BLaER1 (cell line): ENCODE measurements around the gene DOK3.
A peak's percentile ranks its signal among the peaks of the same experiment; 100 is the strongest.

Experiments used
- H3K27ac ChIP-seq: shearing (Covaris generic); formaldehyde crosslinking; 2 replicates; pipeline ENCODE4 v1.8.1; 2022
- H3K27me3 ChIP-seq: shearing (Covaris generic); formaldehyde crosslinking; 2 replicates; pipeline ENCODE4 v1.8.1; 2022
- H3K36me3 ChIP-seq: shearing (Covaris generic); formaldehyde crosslinking; 2 replicates; pipeline ENCODE4 v1.8.1; 2022
- H3K4me1 ChIP-seq: shearing (Covaris generic); formaldehyde crosslinking; 2 replicates; pipeline ENCODE4 v1.8.1; 2022
- H3K4me2 ChIP-seq: shearing (Covaris generic); formaldehyde crosslinking; 2 replicates; pipeline ENCODE4 v1.8.1; 2022
- H3K4me3 ChIP-seq: shearing (Covaris generic); formaldehyde crosslinking; 2 replicates; pipeline ENCODE4 v1.8.1; 2022
- H3K9ac ChIP-seq: shearing (Covaris generic); formaldehyde crosslinking; 2 replicates; pipeline ENCODE4 v1.8.1; 2022
- H3K9me3 ChIP-seq: shearing (Covaris generic); formaldehyde crosslinking; 2 replicates; pipeline ENCODE4 v1.8.1; 2022
- H4K20me1 ChIP-seq: shearing (Covaris generic); formaldehyde crosslinking; 2 replicates; pipeline ENCODE4 v1.8.1; 2022
- Cebpa-rat ChIP-seq: shearing (Covaris generic); IDR thresholded peaks from 2 replicates; pipeline ENCODE4 v1.8.1; 2022

The DOK3 gene

GRCh38 chr5:177479774-177480173, 29.9 kb downstream of the DOK3 start:
- H3K36me3 ChIP-seq: peaks cover 37% of the 10 kb centered on the region
- H3K4me3 ChIP-seq: no peak overlapping the region
- peak overlapping the region; percentile 80 for H3K27ac ChIP-seq
- no peak for TF ChIP-seq Cebpa-rat
- H3K9me3 ChIP-seq: no peaks in the 10 kb centered on the region
- peak overlapping the region; percentile 77 for H3K4me2 ChIP-seq
- H3K27me3 ChIP-seq: no peaks in the 10 kb centered on the region
- H3K4me1 ChIP-seq: peaks cover 52% of the 10 kb centered on the region
- H4K20me1 ChIP-seq: 0 out of 2 replicates have a peak, but pooled peaks cover 10% of the 10 kb centered on the region
- peak overlapping the region; percentile 61 for H3K9ac ChIP-seq

- no peak overlapping the region for H3K4me3 ChIP-seq
Measured at GRCh38 chr5:177478711-177479646, 30.6 kb downstream of the DOK3 start.

DNA sequence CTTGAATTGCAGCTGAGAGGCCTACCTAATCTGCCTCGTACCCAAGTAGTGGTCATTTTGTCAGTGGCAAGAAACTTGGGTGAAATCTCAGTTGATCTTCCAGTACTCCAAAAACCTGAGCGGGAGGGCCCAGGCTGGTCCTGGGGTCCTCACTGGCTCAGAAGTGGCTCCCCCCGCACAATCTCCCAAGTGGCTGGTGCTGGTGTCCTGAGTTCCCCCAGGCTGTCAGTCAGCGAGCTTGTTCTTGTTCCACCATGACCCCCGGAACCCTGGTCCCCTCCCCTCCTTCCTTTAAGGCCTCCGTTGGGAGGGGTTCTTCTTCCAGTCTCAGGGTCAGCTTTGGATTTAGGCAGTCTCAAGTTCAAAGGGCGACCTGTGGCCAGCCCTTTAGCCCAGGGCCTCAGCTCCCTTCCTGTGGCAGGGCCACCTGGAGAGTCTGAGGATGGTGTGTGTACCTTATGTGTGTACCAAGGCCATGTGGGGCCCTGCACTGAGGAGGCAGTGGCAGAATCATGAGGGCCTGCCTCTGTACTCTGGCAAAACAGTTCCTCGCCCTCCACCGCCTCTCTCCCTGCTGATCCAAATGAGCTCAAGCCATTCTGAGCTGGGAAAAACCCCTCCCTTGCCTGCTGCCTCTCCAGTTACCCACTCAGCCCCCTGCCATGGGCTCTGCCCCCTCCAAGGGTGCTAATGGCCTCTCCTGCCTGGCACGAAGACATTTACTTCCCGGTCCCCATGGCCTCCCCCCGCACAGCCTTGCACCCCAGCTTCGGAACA, 31.7 kb downstream of the DOK3 start:
- Histone ChIP-seq H3K4me1 (peaks cover 62% of the 10 kb centered on the region), H3K9ac (peak overlapping the region; percentile 55), H3K4me2 (peak overlapping the region; percentile 77), H3K9me3 (no peaks in the 10 kb centered on the region), H3K27me3 (no peaks in the 10 kb centered on the region), H3K4me3 (no peak overlapping the region), H4K20me1 (0 out of 2 replicates have a peak, but pooled peaks cover 10% of the 10 kb centered on the region), H3K27ac (peak overlapping the region; percentile 80), H3K36me3 (peaks cover 18% of the 10 kb centered on the region)
- no peak for TF ChIP-seq Cebpa-rat

More at GRCh38 chr5:177478711-177479646, 30.6 kb downstream of the DOK3 start:
- peak overlapping the region; percentile 61 for H3K9ac ChIP-seq
- TF ChIP-seq Cebpa-rat: peak; percentile 56; the same call in 1 of the 2 replicates
- 0 out of 2 replicates have a peak, but pooled peaks cover 10% of the 10 kb centered on the region for H4K20me1 ChIP-seq
- peak overlapping the region; percentile 77 for H3K4me2 ChIP-seq
- peak overlapping the region; percentile 80 for H3K27ac ChIP-seq
- no peaks in the 10 kb centered on the region for H3K27me3 ChIP-seq
- no peaks in the 10 kb centered on the region for H3K9me3 ChIP-seq
- peaks cover 29% of the 10 kb centered on the region for H3K36me3 ChIP-seq
- H3K4me1 ChIP-seq: peaks cover 60% of the 10 kb centered on the region

- Histone ChIP-seq H3K4me2 (no peak overlapping the region), H3K9ac (no peak overlapping the region), H4K20me1 (peaks cover 20% of the 10 kb centered on the region), H3K27me3 (no peaks in the 10 kb centered on the region), H3K27ac (no peak overlapping the region), H3K9me3 (no peaks in the 10 kb centered on the region), H3K36me3 (peaks cover 13% of the 10 kb centered on the region), H3K4me1 (peaks cover 69% of the 10 kb centered on the region), H3K4me3 (no peak overlapping the region)
- no peak for TF ChIP-seq Cebpa-rat
Measured at GRCh38 chr5:177476531-177477233, 32.9 kb downstream of the DOK3 start.

GRCh38 chr5:177475563-177476427, 33.8 kb downstream of the DOK3 start:
- no peak for TF ChIP-seq Cebpa-rat
- peaks cover 78% of the 10 kb centered on the region for H3K4me1 ChIP-seq
- peaks cover 29% of the 10 kb centered on the region for H4K20me1 ChIP-seq
- peaks cover 16% of the 10 kb centered on the region for H3K36me3 ChIP-seq
- no peak overlapping the region for H3K27ac ChIP-seq
- H3K9ac ChIP-seq: no peak overlapping the region
- H3K9me3 ChIP-seq: no peaks in the 10 kb centered on the region
- H3K4me3 ChIP-seq: no peak overlapping the region
- H3K27me3 ChIP-seq: no peaks in the 10 kb centered on the region
- H3K4me2 ChIP-seq: peak overlapping the region; percentile 90

GRCh38 chr5:177474846-177475562, 34.6 kb downstream of the DOK3 start:
- Histone ChIP-seq H4K20me1 (peaks cover 34% of the 10 kb centered on the region), H3K36me3 (peaks cover 24% of the 10 kb centered on the region), H3K4me2 (peak overlapping the region; percentile 90), H3K9me3 (no peaks in the 10 kb centered on the region), H3K27ac (0 out of 2 replicates have a peak overlapping the region, but pooled peaks have one; percentile 49), H3K27me3 (no peaks in the 10 kb centered on the region), H3K4me1 (peaks cover 79% of the 10 kb centered on the region), H3K4me3 (no peak overlapping the region), H3K9ac (no peak overlapping the region)
- no peak for TF ChIP-seq Cebpa-rat

DNA sequence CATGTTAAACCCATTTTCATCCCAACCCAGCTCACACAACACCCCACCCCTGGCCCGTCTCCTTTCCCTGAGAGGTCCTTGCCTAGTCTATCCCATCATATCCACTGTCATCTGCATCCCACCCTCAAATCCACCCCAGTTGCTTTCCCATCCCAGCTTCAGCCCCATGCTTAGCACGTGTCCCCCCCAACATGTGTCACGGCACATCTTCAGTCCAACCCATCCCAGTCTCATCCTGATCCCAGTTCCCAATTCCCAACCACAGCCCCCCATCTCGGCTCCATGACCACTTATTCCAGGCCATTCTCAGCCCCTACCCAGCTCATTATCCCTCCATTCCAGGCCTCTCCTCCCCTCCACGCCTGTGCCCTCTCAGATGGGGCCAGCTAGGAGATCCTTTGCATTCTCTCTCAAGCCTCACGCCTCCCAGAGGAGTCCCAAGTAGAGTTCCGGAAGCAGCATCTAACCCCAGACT, 35.6 kb downstream of the DOK3 start:
- H4K20me1 ChIP-seq: peaks cover 36% of the 10 kb centered on the region
- no peak for TF ChIP-seq Cebpa-rat
- H3K27me3 ChIP-seq: no peaks in the 10 kb centered on the region
- H3K4me3 ChIP-seq: peak overlapping the region; percentile 44
- H3K4me2 ChIP-seq: peak overlapping the region; percentile 90
- H3K9me3 ChIP-seq: no peaks in the 10 kb centered on the region
- H3K36me3 ChIP-seq: peaks cover 33% of the 10 kb centered on the region
- peak overlapping the region; percentile 49 for H3K27ac ChIP-seq
- peaks cover 79% of the 10 kb centered on the region for H3K4me1 ChIP-seq
- H3K9ac ChIP-seq: 0 out of 2 replicates have a peak overlapping the region, but pooled peaks have one; percentile 35

DNA sequence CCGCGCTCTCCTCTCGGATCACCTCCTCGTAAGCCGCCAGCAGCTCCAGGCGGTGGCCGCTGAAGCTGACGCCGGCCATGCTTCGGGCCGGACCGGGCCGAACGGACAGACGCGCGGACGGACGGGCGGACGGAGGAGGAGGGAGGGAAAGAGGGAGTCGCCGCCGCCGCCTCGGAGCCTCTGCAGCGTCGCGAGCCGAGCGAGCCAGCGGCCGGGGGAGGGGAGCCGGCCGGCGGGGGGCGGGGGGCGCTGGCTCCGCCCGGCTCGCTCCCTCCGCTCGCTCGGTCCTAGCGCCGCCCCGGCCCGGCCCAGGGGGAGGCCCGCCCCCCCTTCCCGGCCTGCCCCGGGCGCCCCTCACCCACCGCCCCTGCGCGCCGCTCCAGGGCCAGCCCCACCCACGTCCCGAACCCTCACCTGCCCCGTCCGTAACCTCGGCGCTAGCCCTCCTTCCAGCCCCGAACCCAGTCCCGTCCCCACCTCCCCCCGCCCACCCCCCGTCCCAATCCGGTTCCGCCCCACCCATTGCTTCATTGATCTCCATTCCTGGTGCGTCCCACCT, 36.1 kb downstream of the DOK3 start, which contains the start of gene DBN1:
Gene DBN1 (minus strand): TSS at position 192 of the 559 bp plus-strand sequence. CDS start 113 bp downstream, at position 79.
- Histone ChIP-seq H3K9ac (peak within 1 kb of the TSS; percentile 99), H3K27ac (peak within 1 kb of the TSS; percentile 99), H3K4me1 (peaks cover 77% of the 10 kb centered on the region), H3K4me2 (peak within 1 kb of the TSS; percentile 99), H3K9me3 (no peaks in the 10 kb centered on the region), H3K27me3 (no peaks in the 10 kb centered on the region), H3K36me3 (peaks cover 39% of the 10 kb centered on the region), H4K20me1 (peaks cover 42% of the 10 kb centered on the region), H3K4me3 (peak within 1 kb of the TSS; percentile 95)
- no peak for TF ChIP-seq Cebpa-rat
